ENCODE results near the gene PC.

PC gene

DNA sequence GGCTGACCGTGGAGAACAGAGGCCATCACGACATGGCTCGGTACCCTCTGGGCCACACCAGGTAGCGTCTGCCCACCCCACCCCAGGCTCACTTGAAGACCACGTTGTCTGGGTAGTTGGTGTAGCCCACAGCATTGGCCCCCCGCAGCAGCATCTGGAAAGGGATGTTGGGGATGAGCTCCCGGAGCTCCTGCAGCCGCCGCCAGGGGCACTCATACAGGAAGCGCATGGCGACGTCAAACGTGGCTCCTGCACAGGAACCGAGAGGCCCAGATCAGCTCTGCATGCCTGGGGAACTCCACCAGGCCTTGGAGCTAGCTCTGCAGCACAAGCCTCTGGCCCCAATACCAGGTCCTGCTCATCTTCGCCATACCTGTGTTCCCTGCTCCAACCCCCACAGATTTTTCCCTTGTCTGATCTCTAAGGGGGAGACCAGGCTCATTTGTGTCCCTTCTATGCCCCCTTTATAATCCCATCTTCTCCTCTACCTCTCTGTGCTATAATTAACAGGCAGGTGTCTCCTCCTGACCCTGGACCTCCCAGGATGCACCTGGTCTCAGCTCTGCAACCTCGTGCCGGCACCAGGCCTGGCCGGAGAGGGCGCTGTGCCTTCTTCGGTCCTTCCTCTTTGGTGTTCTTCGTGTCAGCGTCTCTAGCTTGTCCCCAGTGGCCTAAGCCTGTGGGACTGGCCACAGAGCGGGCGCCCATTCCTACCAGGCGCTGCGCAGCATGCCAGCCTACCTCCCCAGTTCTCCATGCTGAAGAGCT lies 106.3 kb downstream of the PC start:
- H2BK12ac ChIP-seq (ENCODE audit: low read length in 2 of 2) = no peak overlapping the region

GRCh38 chr11:66851239-66851596 lies 107.0 kb downstream of the PC start:
- WGBS = 94% methylated on average over 4 of the region's 4 CpGs
- Histone ChIP-seq H3K79me1 (replicated peaks; ENCODE audit: low read length, poor library complexity, severe bottlenecking) (peaks cover 10% of the 10 kb centered on the region), H3K9ac (ENCODE audit: low read length) (no peak overlapping the region), H3K18ac (ENCODE audit: low read depth in 1 of 2, low read length in 2 of 2) (no peak overlapping the region), H3K9me3 (ENCODE audit: control insufficient read depth, low read length) (no peaks in the 10 kb centered on the region), H2BK12ac (ENCODE audit: low read length in 2 of 2) (no peak overlapping the region), H3K14ac (ENCODE audit: low read length in 2 of 2) (no peak overlapping the region), H2BK15ac (ENCODE audit: low read depth, poor library complexity, severe bottlenecking) (no peak overlapping the region), H4K8ac (ENCODE audit: low read length) (no peak overlapping the region), H2AK5ac (ENCODE audit: low read length, severe bottlenecking) (no peak overlapping the region), H3K27me3 (ENCODE audit: control insufficient read depth in 1 of 2, insufficient read depth in 1 of 2, low read length in 2 of 2) (no peaks in the 10 kb centered on the region), H4K91ac (ENCODE audit: low read length) (no peak overlapping the region), H3K4me2 (ENCODE audit: low read length, poor library complexity, severe bottlenecking) (no peak overlapping the region), H3K36me3 (ENCODE audit: control insufficient read depth in 1 of 2, insufficient read depth in 2 of 2, low read depth in 1 of 2, low read length in 2 of 2) (peaks cover 34 to 60% of the 10 kb centered on the region in 2 experiments), H3K4me3 (ENCODE audit: insufficient read depth in 1 of 2, low read depth in 1 of 2, low read length in 2 of 2) (no peak overlapping the region), H3K27ac (ENCODE audit: low read length, poor library complexity, severe bottlenecking) (no peak overlapping the region), H3K4me1 (ENCODE audit: control insufficient read depth, insufficient read depth, low read depth, low read length) (peaks cover 12% of the 10 kb centered on the region), H3K23ac (ENCODE audit: low read length in 2 of 2) (no peak overlapping the region), H2AFZ (ENCODE audit: low read depth, low read length) (no peak overlapping the region), H3K4ac (ENCODE audit: low read depth in 1 of 2, low read length in 2 of 2) (no peak overlapping the region), H2BK5ac (ENCODE audit: low read depth, low read length, poor library complexity, severe bottlenecking) (no peak overlapping the region), H2BK120ac (ENCODE audit: low read depth, low read length) (no peak overlapping the region)
- DNase-seq = no peak

More for the DNA sequence above, 106.3 kb downstream of the PC start:
- no peak overlapping the region for H3K4me3 ChIP-seq (ENCODE audit: insufficient read depth in 1 of 2, low read depth in 1 of 2, low read length in 2 of 2)
- no peak overlapping the region for H4K91ac ChIP-seq (ENCODE audit: low read length)
- H3K4ac ChIP-seq (ENCODE audit: low read depth in 1 of 2, low read length in 2 of 2) = no peak overlapping the region
- no peak overlapping the region for H3K9ac ChIP-seq (ENCODE audit: low read length)
- H3K23ac ChIP-seq (ENCODE audit: low read length in 2 of 2) = no peak overlapping the region
- no peak overlapping the region for H3K14ac ChIP-seq (ENCODE audit: low read length in 2 of 2)
- DNase-seq = no peak
- peaks cover 7% of the 10 kb centered on the region for H3K79me1 ChIP-seq (replicated peaks; ENCODE audit: low read length, poor library complexity, severe bottlenecking)
- no peak overlapping the region for H4K8ac ChIP-seq (ENCODE audit: low read length)
- H2BK120ac ChIP-seq (ENCODE audit: low read depth, low read length) = no peak overlapping the region
- no peak overlapping the region for H2AFZ ChIP-seq (ENCODE audit: low read depth, low read length)
- no peaks in the 10 kb centered on the region for H3K9me3 ChIP-seq (ENCODE audit: control insufficient read depth, low read length)
- H3K27me3 ChIP-seq (ENCODE audit: control insufficient read depth in 1 of 2, insufficient read depth in 1 of 2, low read length in 2 of 2) = no peaks in the 10 kb centered on the region
- H3K4me1 ChIP-seq (ENCODE audit: control insufficient read depth, insufficient read depth, low read depth, low read length) = peaks cover 14% of the 10 kb centered on the region
- H3K4me2 ChIP-seq (ENCODE audit: low read length, poor library complexity, severe bottlenecking) = no peak overlapping the region
- H2BK5ac ChIP-seq (ENCODE audit: low read depth, low read length, poor library complexity, severe bottlenecking) = no peak overlapping the region
- WGBS = 85% methylated on average over 26 of the region's 26 CpGs
- H3K18ac ChIP-seq (ENCODE audit: low read depth in 1 of 2, low read length in 2 of 2) = no peak overlapping the region
- no peak overlapping the region for H3K27ac ChIP-seq (ENCODE audit: low read length, poor library complexity, severe bottlenecking)
- H2AK5ac ChIP-seq (ENCODE audit: low read length, severe bottlenecking) = no peak overlapping the region
- peaks cover 33 to 54% of the 10 kb centered on the region in 2 experiments for H3K36me3 ChIP-seq (ENCODE audit: control insufficient read depth in 1 of 2, insufficient read depth in 2 of 2, low read depth in 1 of 2, low read length in 2 of 2)
- H2BK15ac ChIP-seq (ENCODE audit: low read depth, poor library complexity, severe bottlenecking) = no peak overlapping the region

DNA sequence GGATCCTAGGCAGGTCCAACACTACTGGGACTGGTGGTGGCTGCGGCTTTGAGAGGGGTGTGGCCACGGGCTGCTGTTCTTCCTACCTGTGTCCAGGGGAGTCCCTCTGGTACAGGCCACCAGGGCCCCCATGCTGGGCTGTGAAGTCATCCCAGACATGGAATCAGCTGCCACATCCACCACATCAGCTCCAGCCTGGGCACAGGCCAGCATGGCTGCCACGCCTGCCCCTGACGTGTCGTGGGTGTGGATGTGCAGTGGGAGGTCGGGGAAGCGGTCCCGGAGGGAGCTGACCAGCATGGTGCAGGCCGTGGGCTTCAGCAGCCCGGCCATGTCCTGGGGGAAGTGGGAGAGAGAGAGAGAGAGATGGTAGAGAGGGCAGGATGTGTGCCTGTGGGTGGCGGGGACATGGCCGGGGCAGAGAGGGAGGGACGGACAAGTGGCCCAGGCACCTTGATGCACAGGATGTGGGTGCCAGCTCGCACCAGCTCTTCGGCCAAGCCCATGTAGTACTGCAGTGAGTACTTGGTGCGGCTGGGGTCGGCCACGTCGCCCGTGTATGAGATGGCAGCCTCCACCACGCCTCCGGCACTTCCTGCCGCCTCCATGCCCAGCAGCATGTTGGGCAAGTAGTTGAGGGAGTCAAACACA lies 107.5 kb downstream of the PC start:
- Histone ChIP-seq H3K4me1 (ENCODE audit: control insufficient read depth, insufficient read depth, low read depth, low read length) (peaks cover 10% of the 10 kb centered on the region), H3K4me3 (ENCODE audit: insufficient read depth in 1 of 2, low read depth in 1 of 2, low read length in 2 of 2) (no peak overlapping the region), H3K27ac (ENCODE audit: low read length, poor library complexity, severe bottlenecking) (no peak overlapping the region), H3K23ac (ENCODE audit: low read length in 2 of 2) (no peak overlapping the region), H4K8ac (ENCODE audit: low read length) (no peak overlapping the region), H3K14ac (ENCODE audit: low read length in 2 of 2) (peak overlapping the region in 1 of 2 experiments; percentile 11), H3K4ac (ENCODE audit: low read depth in 1 of 2, low read length in 2 of 2) (no peak overlapping the region), H3K27me3 (ENCODE audit: control insufficient read depth in 1 of 2, insufficient read depth in 1 of 2, low read length in 2 of 2) (no peaks in the 10 kb centered on the region), H2BK15ac (ENCODE audit: low read depth, poor library complexity, severe bottlenecking) (no peak overlapping the region), H2BK120ac (ENCODE audit: low read depth, low read length) (no peak overlapping the region), H4K91ac (ENCODE audit: low read length) (no peak overlapping the region), H2BK5ac (ENCODE audit: low read depth, low read length, poor library complexity, severe bottlenecking) (no peak overlapping the region), H3K36me3 (ENCODE audit: control insufficient read depth in 1 of 2, insufficient read depth in 2 of 2, low read depth in 1 of 2, low read length in 2 of 2) (peaks cover 39 to 65% of the 10 kb centered on the region in 2 experiments), H3K4me2 (ENCODE audit: low read length, poor library complexity, severe bottlenecking) (no peak overlapping the region), H2BK12ac (ENCODE audit: low read length in 2 of 2) (no peak overlapping the region), H2AFZ (ENCODE audit: low read depth, low read length) (no peak overlapping the region), H2AK5ac (ENCODE audit: low read length, severe bottlenecking) (no peak overlapping the region), H3K9ac (ENCODE audit: low read length) (no peak overlapping the region), H3K18ac (ENCODE audit: low read depth in 1 of 2, low read length in 2 of 2) (no peak overlapping the region), H3K9me3 (ENCODE audit: control insufficient read depth, low read length) (no peaks in the 10 kb centered on the region), H3K79me1 (replicated peaks; ENCODE audit: low read length, poor library complexity, severe bottlenecking) (peaks cover 15% of the 10 kb centered on the region)
- WGBS = 94% methylated on average over 22 of the region's 23 CpGs
- no peak for DNase-seq

DNA sequence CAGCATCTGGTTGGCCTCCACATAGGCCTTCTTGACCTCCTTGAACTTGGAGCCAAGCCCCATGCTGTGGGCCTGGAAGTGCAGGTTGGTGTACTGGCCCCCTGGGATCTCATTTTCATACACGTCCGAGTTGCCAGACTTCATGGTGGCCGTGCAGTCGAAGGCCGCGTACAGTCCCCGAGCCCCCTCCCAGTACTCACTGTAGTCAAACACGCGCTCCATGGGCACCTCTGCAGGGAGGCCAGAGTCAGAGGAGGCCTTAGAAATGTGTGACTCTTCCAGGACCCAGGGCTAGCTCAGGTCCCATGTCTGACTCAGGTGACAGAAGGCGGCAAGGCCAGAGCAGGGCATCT lies 108.0 kb downstream of the PC start:
- Histone ChIP-seq H3K9me3 (ENCODE audit: control insufficient read depth, low read length) (no peaks in the 10 kb centered on the region), H3K27me3 (ENCODE audit: control insufficient read depth in 1 of 2, insufficient read depth in 1 of 2, low read length in 2 of 2) (no peaks in the 10 kb centered on the region), H3K4me1 (ENCODE audit: control insufficient read depth, insufficient read depth, low read depth, low read length) (peaks cover 8% of the 10 kb centered on the region), H3K23ac (ENCODE audit: low read length in 2 of 2) (no peak overlapping the region), H3K14ac (ENCODE audit: low read length in 2 of 2) (no peak overlapping the region), H3K79me1 (replicated peaks; ENCODE audit: low read length, poor library complexity, severe bottlenecking) (peaks cover 20% of the 10 kb centered on the region), H4K8ac (ENCODE audit: low read length) (no peak overlapping the region), H2AFZ (ENCODE audit: low read depth, low read length) (no peak overlapping the region), H2BK120ac (ENCODE audit: low read depth, low read length) (no peak overlapping the region), H3K36me3 (ENCODE audit: control insufficient read depth in 1 of 2, insufficient read depth in 2 of 2, low read depth in 1 of 2, low read length in 2 of 2) (peaks cover 44 to 70% of the 10 kb centered on the region in 2 experiments), H2AK5ac (ENCODE audit: low read length, severe bottlenecking) (no peak overlapping the region), H3K27ac (ENCODE audit: low read length, poor library complexity, severe bottlenecking) (no peak overlapping the region), H2BK15ac (ENCODE audit: low read depth, poor library complexity, severe bottlenecking) (no peak overlapping the region), H3K4me2 (ENCODE audit: low read length, poor library complexity, severe bottlenecking) (no peak overlapping the region), H3K18ac (ENCODE audit: low read depth in 1 of 2, low read length in 2 of 2) (no peak overlapping the region), H3K4ac (ENCODE audit: low read depth in 1 of 2, low read length in 2 of 2) (no peak overlapping the region), H4K91ac (ENCODE audit: low read length) (no peak overlapping the region), H3K9ac (ENCODE audit: low read length) (no peak overlapping the region), H3K4me3 (ENCODE audit: insufficient read depth in 1 of 2, low read depth in 1 of 2, low read length in 2 of 2) (no peak overlapping the region), H2BK12ac (ENCODE audit: low read length in 2 of 2) (no peak overlapping the region), H2BK5ac (ENCODE audit: low read depth, low read length, poor library complexity, severe bottlenecking) (no peak overlapping the region)
- 98% methylated on average over 10 of the region's 10 CpGs for WGBS
- no peak for DNase-seq
